GM12878 (cell line): ENCODE data around the gene AXIN1. TPM values are rescaled to one million over a fixed set of nuclear protein-coding genes. Genes with fewer than 3 reads are reported as not detected.
"Not testable (repeated sequence)": the region's sequence is repeated elsewhere in the genome, so short reads cannot be mapped to it uniquely, and the experiment has no call there.

Experiments used
- ATAC-seq: fragments of 200-7000 bp; cut with Tn5 transposase; 3 replicates; pipeline ENCODE4 v1.9.1; 2020; ENCODE audit warnings: mild to moderate bottlenecking, moderate library complexity
- BruUV-seq: library from RNA; stranded (reverse); fragments of 400-500 nt; replicated peaks from 2 replicates; lab custom pipeline; 2021; lab: Mats Ljungman, UMichigan
- CTCF ChIA-PET: fragments of 300-600 bp; sonication (Branson Sonifier 250); formaldehyde crosslinking; extraction: SDS; loops from one replicate; lab custom pipeline; 2021; ENCODE audit warnings: inconsistent platforms; lab: Yijun Ruan, JAX
- POLR2A ChIA-PET: fragments of 350-600 bp; formaldehyde crosslinking; extraction: SDS; loops from one replicate; lab custom pipeline; 2021; ENCODE audit warnings: inconsistent platforms; lab: Charles Lee
- RAD21 ChIA-PET: fragments of 300-600 bp; sonication (Branson Sonifier 250); formaldehyde crosslinking; loops from one replicate; lab custom pipeline; 2023; ENCODE audit warnings: antibody characterized with exemption; ENCODE audit not compliant: unreplicated experiment; lab: Charles Lee
- SMC1A ChIA-PET: fragments of 300-600 bp; sonication (Branson Sonifier 250); formaldehyde crosslinking; loops from one replicate; lab custom pipeline; 2023; ENCODE audit not compliant: unreplicated experiment, uncharacterized antibody; lab: Charles Lee
- DNase-seq: peaks from one replicate; pipeline ENCODE4 v3.0.0-alpha.2; 2011; ENCODE audit warnings: low read depth, low spot score
- FAIRE-seq: peaks from 3 replicates; lab custom pipeline; 2011; peaks lifted over from hg19 to GRCh38; lab: Jason Lieb, UNC
- H2AFZ ChIP-seq: 2 replicates; pipeline ENCODE4 v1.6.0; 2011; ENCODE audit warnings: low read depth, low read length, control low read depth; ENCODE audit not compliant: control insufficient read depth
- H3K27ac ChIP-seq: 2 replicates; pipeline ENCODE4 v1.5.1; 2011; ENCODE audit warnings: control low read depth; ENCODE audit not compliant: control insufficient read depth, insufficient read depth
- H3K27me3 ChIP-seq, 2 experiments: replicated peaks in 1 of 2; 2 replicates each; pipeline versions ENCODE4 v1.6.0 to v1.6.1; 2011; ENCODE audit warnings: low read length in 1 of 2; ENCODE audit not compliant: control insufficient read depth in 2 of 2, insufficient read depth in 2 of 2
- H3K36me3 ChIP-seq, 2 experiments: 2 replicates each; pipeline ENCODE4 v1.5.1; 2011; ENCODE audit warnings: low read length in 1 of 2; ENCODE audit not compliant: control insufficient read depth in 2 of 2, insufficient read depth in 2 of 2
- H3K4me1 ChIP-seq: 2 replicates; pipeline ENCODE4 v1.6.1; 2011; ENCODE audit warnings: mild to moderate bottlenecking, low read length, moderate library complexity, mixed read lengths; ENCODE audit not compliant: control insufficient read depth, insufficient read depth
- H3K4me2 ChIP-seq: 2 replicates; pipeline ENCODE4 v1.6.0; 2011; ENCODE audit warnings: control low read depth; ENCODE audit not compliant: control insufficient read depth, insufficient read depth
- H3K4me3 ChIP-seq: fragments of 200-600 bp; sonication (generic); 2 replicates; pipeline ENCODE4 v1.5.1; 2016
- H3K79me2 ChIP-seq: 2 replicates; pipeline ENCODE4 v1.6.0; 2011; ENCODE audit warnings: low read length; ENCODE audit not compliant: control insufficient read depth, insufficient read depth
- H3K9ac ChIP-seq: 2 replicates; pipeline ENCODE4 v1.8.0; 2011; ENCODE audit warnings: low read length, control low read depth, mixed read lengths; ENCODE audit not compliant: control insufficient read depth, insufficient read depth
- H3K9me3 ChIP-seq: replicated peaks from 3 replicates; pipeline ENCODE4 v1.5.1; 2011; ENCODE audit warnings: mild to moderate bottlenecking, low read length; ENCODE audit not compliant: control insufficient read depth, insufficient read depth
- H4K20me1 ChIP-seq: 2 replicates; pipeline ENCODE4 v1.6.0; 2011; ENCODE audit not compliant: control insufficient read depth, insufficient read depth
- ATF3 ChIP-seq: IDR thresholded peaks from 2 replicates; pipeline ENCODE4 v1.6.1; 2011; ENCODE audit warnings: low read depth, mild to moderate bottlenecking, low read length, moderate library complexity, borderline replicate concordance; ENCODE audit errors: extremely low read depth
- HDGF ChIP-seq: fragments of 450-650 bp; IDR thresholded peaks from 2 replicates; pipeline ENCODE4 v1.6.1; 2016; ENCODE audit warnings: antibody characterized with exemption
- NFIC ChIP-seq: IDR thresholded peaks from 2 replicates; pipeline ENCODE4 v1.6.1; 2012; ENCODE audit warnings: low read depth, mild to moderate bottlenecking, inconsistent platforms, low read length, moderate library complexity
- SREBF2 ChIP-seq: IDR thresholded peaks from 2 replicates; pipeline ENCODE4 v1.6.1; 2012; ENCODE audit warnings: mild to moderate bottlenecking, low read length
- YBX1 ChIP-seq: fragments of 450-650 bp; IDR thresholded peaks from 2 replicates; pipeline ENCODE4 v1.6.1; 2016; ENCODE audit warnings: antibody characterized with exemption
- ZZZ3 ChIP-seq: IDR thresholded peaks from 2 replicates; pipeline ENCODE4 v1.6.1; 2011; ENCODE audit warnings: low read depth; ENCODE audit not compliant: control insufficient read depth, insufficient read length
- WGBS: methylation state at CpG from one replicate; pipeline ENCODE4 v1.1.6; 2016; ENCODE audit warnings: low lambda C conversion rate; ENCODE audit not compliant: insufficient replicate concordance, insufficient coverage; ENCODE audit errors: missing lambda C conversion rate; 5-methylcytosine and 5-hydroxymethylcytosine counted together
- in situ Hi-C: fragments of 300-500 bp; cut with MboI; formaldehyde crosslinking; loops from 9 replicates; pipeline ENCODE4 v1.14.3; 2018; ENCODE audit warnings: mixed read lengths
- intact Hi-C: fragments of 100-400 bp; cut with micrococcal nuclease; formaldehyde crosslinking; loops from one replicate; pipeline ENCODE4 v1.14.2; 2022; ENCODE audit not compliant: unreplicated experiment
- polyA plus RNA-seq, 11 experiments: library from polyadenylated mRNA; depleted of rRNA in 4 of 11; unstranded in 6 of 11; stranded (reverse) in 5 of 11; fragments of >200 nt; fragmentation: Nextera tagmentation in 4 of 11; fragmentation: Illumina TruSeq in 1 of 11; extraction: Ambion mirVana in 4 of 11; extraction: Trizol in 1 of 11; gene quantifications; 1 replicate in 1 of 11; 2 replicates in 10 of 11; pipeline versions ENCODE4 v1.2.1 to v1.2.3, GENCODE V29; 2011 to 2016; ENCODE audit warnings: inconsistent platforms in 2 of 11, missing spikeins in 2 of 11, low read depth in 1 of 11
- total RNA-seq, 4 experiments: library from RNA; depleted of rRNA in 3 of 4; stranded (reverse); fragments of >200 nt in 3 of 4; fragmentation: Illumina TruSeq in 1 of 4; extraction: Trizol in 1 of 4; gene quantifications; 2 replicates each; pipeline versions ENCODE4 v1.2.1 to v1.2.3, GENCODE V29; 2013 to 2021

The AXIN1 gene
- total and polyA plus RNA-seq, 10 of the 15 experiments (the other 5 are each of a cell fraction or from before 2014, with no cell fraction given) = 0.26 to 27.1 (median 7.7) TPM

- in situ Hi-C loops (loop anchor here (5.0 kb wide), 1 partner anchor 116 kb away; the partner anchor contains the start of gene FAM234A), intact Hi-C loops (loop anchor here (2.0 kb wide), 1 partner anchor 114 kb away; the partner anchor contains the start of gene FAM234A)
- Histone ChIP-seq H3K4me1 (peaks cover 21% of the 10 kb centered on the region), H3K79me2 (peaks cover 33% of the 10 kb centered on the region)
- H4K20me1 ChIP-seq, H2AFZ ChIP-seq, H3K4me3 ChIP-seq, H3K9me3 ChIP-seq, H3K27me3 ChIP-seq, H3K9ac ChIP-seq, BruUV-seq, H3K36me3 ChIP-seq, FAIRE-seq, DNase-seq, ATAC-seq, H3K27ac ChIP-seq, H3K4me2 ChIP-seq: not testable (repeated sequence)
- 92% methylated on average over 8 of the region's 10 CpGs for WGBS
- POLR2A ChIA-PET = interaction anchor here (0.7 to 4.8 kb wide), 7 partner anchors 12 to 372 kb away, joined by 3 to 33 read pairs (median 3); partner anchors contain the start of gene FAM234A
- SMC1A ChIA-PET = interaction anchor here (0.9 to 1.4 kb wide), 7 partner anchors 10 to 241 kb away, joined by 3 to 6 read pairs (median 3); no protein-coding TSS in a partner anchor
- RAD21 ChIA-PET = interaction anchor here (1.3 to 4.0 kb wide), 4 partner anchors 23 to 241 kb away, joined by 4 to 28 read pairs (median 12); partner anchors contain the start of genes FAM234A and LUC7L
- CTCF ChIA-PET = interaction anchor here (0.8 to 3.3 kb wide), 7 partner anchors 13 to 241 kb away, joined by 3 to 20 read pairs (median 10); partner anchors contain the start of genes FAM234A and LUC7L
Measured at GRCh38 chr16:348495-348894, 4.0 kb downstream of the AXIN1 start.

GRCh38 chr16:347203-347602, 5.3 kb downstream of the AXIN1 start:
- ChIA-PET RAD21 (no interaction called here), SMC1A (no interaction called here), POLR2A (interaction anchor here (1.2 to 1.3 kb wide), 2 partner anchors 11 to 119 kb away, joined by 3 read pairs; no protein-coding TSS in a partner anchor), CTCF (interaction anchor here (0.9 kb wide), 1 partner anchor 240 kb away, joined by 3 read pairs; no protein-coding TSS in a partner anchor)
- Histone ChIP-seq H3K27ac (no peak overlapping the region), H3K9ac (no peak overlapping the region), H3K4me1 (peaks cover 21% of the 10 kb centered on the region), H3K4me3 (no peak overlapping the region), H2AFZ (no peak overlapping the region), H3K79me2 (peaks cover 38% of the 10 kb centered on the region), H3K36me3 (peaks cover 0 to 6% of the 10 kb centered on the region in 2 experiments; a peak in 2 of 4 replicates), H3K27me3 (no peaks in the 10 kb centered on the region), H3K4me2 (no peak overlapping the region), H3K9me3 (no peaks in the 10 kb centered on the region; the same call in 2 of the 3 replicates), H4K20me1 (0 out of 2 replicates have a peak, but pooled peaks cover 3% of the 10 kb centered on the region)
- 95% methylated on average over 6 of the region's 6 CpGs for WGBS
- no TSS peak for BruUV-seq
- intact Hi-C loops (no loop called here), in situ Hi-C loops (loop anchor here (5.0 kb wide), 1 partner anchor 115 kb away; the partner anchor contains the start of gene FAM234A)
- ATAC-seq = no peak
- no peak for FAIRE-seq
- no peak for DNase-seq
- TF ChIP-seq YBX1 (no peak), HDGF (no peak), SREBF2 (no peak), ATF3 (no peak), ZZZ3 (no peak), NFIC (no peak)
